Ovary (tissue), 9 donors: ENCODE results near the gene TNFRSF18. TPM values are rescaled to one million over a fixed set of nuclear protein-coding genes. Genes with fewer than 3 reads are reported as not detected.

ENCODE experiments used
- DNase-seq, 5 donors: peaks; one replicate each; pipeline ENCODE4 v3.0.0-alpha.2; 2019 to 2020
- H3K27ac ChIP-seq, 2 donors: fragments of 200-600 bp; one replicate each; pipeline versions ENCODE4 v1.5.1 to v1.8.0; 2019 to 2022
- H3K27me3 ChIP-seq: fragments of 200-600 bp; one replicate; pipeline ENCODE4 v1.8.0; 2022
- H3K36me3 ChIP-seq: fragments of 200-600 bp; sonication (generic); one replicate; pipeline ENCODE4 v1.5.1; 2019
- H3K4me1 ChIP-seq: one replicate; pipeline ENCODE4 v1.8.1; 2013; ENCODE audit warnings: mild to moderate bottlenecking, moderate library complexity; ENCODE audit not compliant: insufficient read depth
- H3K4me3 ChIP-seq: fragments of 200-600 bp; sonication (generic); one replicate; pipeline ENCODE4 v1.5.1; 2017
- H3K9me3 ChIP-seq, 2 donors: fragments of 200-600 bp in 1 of 2; sonication (generic) in 1 of 2; one replicate each; pipeline versions ENCODE4 v1.5.1 to v1.8.1; 2013 to 2019; ENCODE audit warnings: mild to moderate bottlenecking in 1 of 2, moderate library complexity in 1 of 2
- CTCF ChIP-seq, 3 donors: fragments of 450-650 bp in 2 of 3; fragments of 200-600 bp in 1 of 3; IDR thresholded peaks; one replicate each; pipeline versions ENCODE4 v1.5.1 to v1.8.0; 2016 to 2022; ENCODE audit warnings: antibody characterized with exemption in 3 of 3, mild to moderate bottlenecking in 1 of 3
- EP300 ChIP-seq: sonication (generic); formaldehyde crosslinking; IDR thresholded peaks from one replicate; pipeline ENCODE4 v1.6.1; 2017; ENCODE audit warnings: antibody characterized with exemption
- POLR2A ChIP-seq: fragments of 450-650 bp; IDR thresholded peaks from one replicate; pipeline ENCODE4 v1.6.1; 2017; ENCODE audit warnings: antibody characterized with exemption, mild to moderate bottlenecking, moderate library complexity
- WGBS, 3 donors: extraction: QIAGEN DNeasy Blood & Tissue Kit in 1 of 3; methylation state at CpG; one replicate each; pipeline versions ENCODE4 v1.1.5 to v1.1.7; 2013 to 2017; 5-methylcytosine and 5-hydroxymethylcytosine counted together
- intact Hi-C, 4 donors: fragments of 100-400 bp; cut with DNase I; formaldehyde crosslinking; loops; one replicate each; pipeline versions ENCODE4 v1.11.0 to v1.15.1; 2022 to 2023
- polyA plus RNA-seq, 2 donors: library from polyadenylated mRNA; stranded (reverse); fragments of 200-250 nt in 1 of 2; fragments of 350-450 nt in 1 of 2; fragmentation: Illumina TruSeq in 1 of 2; extraction: RNeasy Lipid Tissue Mini Kit (QIAGEN cat#74804) in 1 of 2; gene quantifications; one replicate each; pipeline ENCODE4 v1.2.3, GENCODE V29; 2013 to 2014
- total RNA-seq, 7 donors: library from RNA; depleted of rRNA in 2 of 7; stranded (reverse); fragments of >200 nt in 2 of 7; fragmentation: NEBNext Ultra II Directional in 3 of 7; extraction: Animal tissue kit (Norgen Biotek cat#: 25700) in 3 of 7; gene quantifications; one replicate each; pipeline versions ENCODE4 v1.1.0 to v1.2.4, GENCODE V29; 2016 to 2023
- donor health status: DM: no; HTN: no; CAD: no; lungs with moderate emphysema.
- donor health status: DM: no; HTN: no; CAD: no.
- donor health status: Bipolar disorder and iron deficiency.
- donor health status: DM: yes; HTN: yes; CAD: no.
- donor health status: DM: no; HTN: no; CAD: no.
- donor health status: DM: yes; HTN: yes; CAD: no.

The TNFRSF18 gene
- total and polyA plus RNA-seq, 9 donors: 0.10 to 1.4 (median 0.32) TPM; not detected in 5

GRCh38 chr1:1232796-1233566 lies 26.6 kb upstream of the TNFRSF18 start:
- Histone ChIP-seq H3K4me1 (peaks cover 19% of the 10 kb centered on the region), H3K9me3 (no peaks in the 10 kb centered on the region), H3K27ac (no peak overlapping the region), H3K4me3 (peak overlapping the region; percentile 23), H3K36me3 (no peaks in the 10 kb centered on the region), H3K27me3 (no peaks in the 10 kb centered on the region)
- peak in 4 of 5 donors; percentile 27 to 61 (median 60) for DNase-seq
- WGBS, 3 donors: 73 to 86% (median 77%) methylated on average over 75 to 98 of the region's 98 CpGs
- TF ChIP-seq CTCF (IDR thresholded peaks at IDR 0.05) (no peak), EP300 (no peak), POLR2A (no peak)
- intact Hi-C loops: loop anchor here in 1 of 4 donors (10.0 kb wide), 1 partner anchor 208 kb away; the partner anchor contains the start of gene AGRN

GRCh38 chr1:1232208-1232795 lies 25.9 kb upstream of the TNFRSF18 start, which contains the start of gene B3GALT6:
Gene B3GALT6 (plus strand): TSS chr1:1232237. CDS start chr1:1232279, 42 bp downstream.
- WGBS, 3 donors: 2 to 9% (median 5%) methylated on average over 19 to 100 of the region's 100 CpGs
- Histone ChIP-seq H3K9me3 (no peaks in the 10 kb centered on the region), H3K36me3 (no peaks in the 10 kb centered on the region), H3K27me3 (no peaks in the 10 kb centered on the region), H3K27ac (peak within 1 kb of the TSS; percentile 75 to 84), H3K4me1 (peaks cover 19% of the 10 kb centered on the region), H3K4me3 (peak within 1 kb of the TSS; percentile 98)
- DNase-seq: peak in 1 of 5 donors; percentile 53
- intact Hi-C loops: loop anchor here in 1 of 4 donors (10.0 kb wide), 1 partner anchor 208 kb away; the partner anchor contains the start of gene AGRN
- TF ChIP-seq POLR2A (no peak), CTCF (IDR thresholded peaks at IDR 0.05) (no peak), EP300 (no peak)

GRCh38 chr1:1231400-1232207 lies 25.2 kb upstream of the TNFRSF18 start, which contains the start of gene SDF4:
Gene SDF4 (minus strand): TSS chr1:1232001. CDS start chr1:1228772, 3,229 bp downstream.
- intact Hi-C loops: loop anchor here in 1 of 4 donors (10.0 kb wide), 1 partner anchor 207 kb away; the partner anchor contains the start of gene AGRN
- H3K9me3 ChIP-seq: no peaks in the 10 kb centered on the region
- TF ChIP-seq CTCF (IDR thresholded peaks at IDR 0.05): no peak
- peak; percentile 31 for TF ChIP-seq POLR2A
- peak within 1 kb of the TSS; percentile 75 to 84 for H3K27ac ChIP-seq
- H3K4me1 ChIP-seq: peaks cover 19% of the 10 kb centered on the region
- no peaks in the 10 kb centered on the region for H3K27me3 ChIP-seq
- DNase-seq: peak; percentile 94 to 98 (median 96)
- 0 to 1% (median 1%) methylated on average over 42 to 99 of the region's 99 CpGs for WGBS, 3 donors
- H3K4me3 ChIP-seq: peak within 1 kb of the TSS; percentile 98
- H3K36me3 ChIP-seq: no peaks in the 10 kb centered on the region
